IPS-NIHi11 (cell line): ENCODE measurements around the gene AGT.
A peak's percentile ranks its signal among the peaks of the same experiment; 100 is the strongest.

ENCODE experiments used
- DNase-seq: peaks from one replicate; pipeline ENCODE4 v3.0.0; 2012; ENCODE audit warnings: mixed read lengths, low spot score

AGT gene

GRCh38 chr1:230713915-230714764 is at the start of gene AGT:
Gene AGT (minus strand): TSS chr1:230714122. CDS start chr1:230710823, 3,299 bp downstream.
- no peak for DNase-seq

- no peak for DNase-seq
Measured at GRCh38 chr1:230761443-230762167, 47.7 kb upstream of the AGT start.

GRCh38 chr1:230760360-230760827 is 46.5 kb upstream of the AGT start:
- peak; percentile 32 for DNase-seq

- DNase-seq, result no peak
Measured at GRCh38 chr1:230759369-230760065, 45.6 kb upstream of the AGT start.

GRCh38 chr1:230758709-230759368 is 44.9 kb upstream of the AGT start:
- DNase-seq, result no peak

- no peak for DNase-seq
Measured at GRCh38 chr1:230757856-230758708, 44.2 kb upstream of the AGT start.

- no peak for DNase-seq
Measured at GRCh38 chr1:230754796-230755195, 40.9 kb upstream of the AGT start.

- peak; percentile 94 for DNase-seq
Measured at GRCh38 chr1:230753586-230754251, 39.8 kb upstream of the AGT start.

- DNase-seq, result no peak
Measured at GRCh38 chr1:230753191-230753585, 39.3 kb upstream of the AGT start.

GRCh38 chr1:230752407-230752806 is 38.5 kb upstream of the AGT start:
- DNase-seq, result peak; percentile 53

GRCh38 chr1:230750986-230751625 is 37.2 kb upstream of the AGT start:
- DNase-seq, result no peak

- no peak for DNase-seq
Measured at GRCh38 chr1:230750576-230750975, 36.7 kb upstream of the AGT start.

- DNase-seq, result no peak
Measured at GRCh38 chr1:230749635-230750034, 35.7 kb upstream of the AGT start.

- no peak for DNase-seq
Measured at GRCh38 chr1:230749150-230749549, 35.2 kb upstream of the AGT start.

- DNase-seq, result no peak
Measured at GRCh38 chr1:230747890-230748800, 34.2 kb upstream of the AGT start.

- DNase-seq, result no peak
Measured at GRCh38 chr1:230747127-230747730, 33.3 kb upstream of the AGT start, which contains the start of gene CAPN9. Gene CAPN9 (plus strand): TSS chr1:230747388. CDS start chr1:230747497, 109 bp downstream.

GRCh38 chr1:230746617-230747016 is 32.7 kb upstream of the AGT start:
- DNase-seq, result no peak

- no peak for DNase-seq
Measured at GRCh38 chr1:230745071-230745470, 31.1 kb upstream of the AGT start.
